PC-3 (cell line): Measurements from ENCODE around the gene IL12B.

Source experiments
- CTCF ChIP-seq: fragments of 300-600 bp; sonication (generic); conservative IDR thresholded peaks from 2 replicates; pipeline ENCODE4 v1.5.1; 2017; ENCODE audit warnings: antibody characterized with exemption, low read depth, mild to moderate bottlenecking, low read length
- EZH2 ChIP-seq: fragments of 300-600 bp; sonication (generic); IDR thresholded peaks from one replicate; pipeline ENCODE4 v1.6.1; 2017; ENCODE audit warnings: antibody characterized with exemption, mild to moderate bottlenecking, low read length; ENCODE audit not compliant: unreplicated experiment
- EZH2phosphoT487 ChIP-seq: fragments of 300-600 bp; sonication (generic); IDR thresholded peaks from 2 replicates; pipeline ENCODE4 v1.6.1; 2018; ENCODE audit warnings: mild to moderate bottlenecking, antibody characterized with exemption, low read length, borderline replicate concordance

DNA sequence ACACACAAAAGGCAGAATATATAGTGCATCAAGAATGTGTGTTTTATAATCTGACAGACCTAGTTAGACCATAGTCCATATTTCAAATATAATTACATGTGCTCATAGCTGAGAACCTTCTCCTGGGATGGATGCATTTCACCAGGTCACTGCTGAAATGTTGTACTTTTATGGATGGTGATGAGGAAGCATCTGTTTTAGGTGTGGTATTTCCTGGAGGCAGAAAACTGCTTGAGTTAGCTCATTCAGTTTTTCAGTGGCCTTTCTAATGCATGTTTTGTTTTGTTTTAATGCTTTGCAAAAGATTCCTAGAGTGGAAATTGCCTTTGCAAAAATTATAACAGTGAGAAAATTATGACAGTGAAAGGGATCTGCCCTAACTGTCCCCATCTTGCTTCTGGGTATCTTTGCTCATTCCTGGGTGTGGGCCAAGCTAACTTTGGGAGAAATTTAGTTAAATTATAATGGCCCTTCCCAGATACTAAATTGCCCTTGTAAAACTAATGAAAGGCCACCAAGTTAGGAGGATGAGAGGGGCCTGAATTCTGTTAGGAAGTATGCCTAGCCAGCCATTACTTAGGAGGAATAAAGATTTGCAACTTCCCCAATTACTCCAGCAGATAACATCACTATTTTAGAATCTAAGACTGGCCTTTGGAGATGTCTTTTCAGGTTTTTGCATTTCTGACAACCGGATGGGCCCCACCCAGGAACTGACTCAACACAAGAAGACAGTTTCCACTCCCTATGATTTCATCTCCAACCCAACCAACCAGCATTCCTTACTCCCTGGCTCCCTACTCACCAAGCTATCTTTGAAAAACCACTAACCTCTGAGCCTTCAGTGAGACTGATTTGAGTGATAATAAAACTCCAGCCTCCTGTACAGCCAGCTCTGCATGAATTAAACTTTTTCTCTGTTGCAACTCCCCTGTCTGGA is 7.0 kb upstream of the IL12B start:
- no peak for TF ChIP-seq CTCF
- no peak for TF ChIP-seq EZH2phosphoT487
- TF ChIP-seq EZH2 = no peak
